AG04449 (cell line): ENCODE measurements around the gene IFFO2.

ENCODE experiments used
- CTCF ChIA-PET: fragments of 350-600 bp; formaldehyde crosslinking; extraction: SDS; loops from one replicate; lab custom pipeline; 2021; ENCODE audit warnings: antibody characterized with exemption; lab: Yijun Ruan, JAX
- POLR2A ChIA-PET: fragments of 400-600, 350-600 bp; formaldehyde crosslinking; extraction: SDS; loops from one replicate; lab custom pipeline; 2020; ENCODE audit warnings: antibody characterized with exemption, inconsistent platforms; lab: Yijun Ruan, JAX
- DNase-seq: peaks from one replicate; pipeline ENCODE4 v3.0.0-alpha.2; 2010; ENCODE audit warnings: low read depth, low spot score
- H3K4me3 ChIP-seq: 2 replicates; pipeline ENCODE4 v1.5.1; 2011; ENCODE audit warnings: low read depth, mild to moderate bottlenecking, control low read depth, low read length
- CTCF ChIP-seq: IDR thresholded peaks from one replicate; pipeline ENCODE4 v1.5.1; 2011; ENCODE audit warnings: mild to moderate bottlenecking, moderate library complexity, low read length, control low read depth, inconsistent platforms; ENCODE audit not compliant: insufficient read depth; ENCODE audit errors: missing control alignments

IFFO2 gene

GRCh38 chr1:18947570-18947969 lies 8.9 kb downstream of the IFFO2 start:
- CTCF ChIA-PET = interaction anchor here (1.4 to 12.4 kb wide), 4 partner anchors 9 to 41 kb away, joined by 3 to 179 read pairs (median 42); no protein-coding TSS in a partner anchor
- DNase-seq = no peak
- no peak for TF ChIP-seq CTCF
- no peak overlapping the region for H3K4me3 ChIP-seq
- POLR2A ChIA-PET = no interaction called here

- H3K4me3 ChIP-seq = no peak overlapping the region
These were observed 9.7 kb downstream of the IFFO2 start for GRCh38 chr1:18946550-18947381.

GRCh38 chr1:18945401-18945849 lies 11.1 kb downstream of the IFFO2 start:
- no peak for DNase-seq
- no peak overlapping the region; the same call in 1 of the 2 replicates for H3K4me3 ChIP-seq
- TF ChIP-seq CTCF = no peak
- CTCF ChIA-PET = interaction anchor here (0.9 to 5.7 kb wide), 10 partner anchors 8 to 133 kb away, joined by 3 to 56 read pairs (median 8); partner anchors contain the start of genes ALDH4A1 and IFFO2
- POLR2A ChIA-PET = interaction anchor here (1.0 to 2.0 kb wide), 3 partner anchors 11 to 42 kb away, joined by 3 to 7 read pairs (median 3); partner anchors contain the start of gene IFFO2

More at GRCh38 chr1:18946550-18947381, 9.7 kb downstream of the IFFO2 start:
- DNase-seq = no peak
- TF ChIP-seq CTCF = no peak
- ChIA-PET POLR2A (no interaction called here), CTCF (interaction anchor here (0.7 to 5.7 kb wide), 12 partner anchors 9 to 132 kb away, joined by 3 to 56 read pairs (median 3); partner anchors contain the start of gene ALDH4A1)

GRCh38 chr1:18944810-18945209 lies 11.7 kb downstream of the IFFO2 start:
- POLR2A ChIA-PET = interaction anchor here (1.0 to 2.0 kb wide), 3 partner anchors 12 to 42 kb away, joined by 3 to 7 read pairs (median 3); partner anchors contain the start of gene IFFO2
- no peak for TF ChIP-seq CTCF
- CTCF ChIA-PET = interaction anchor here (1.8 to 5.7 kb wide), 6 partner anchors 11 to 38 kb away, joined by 5 to 56 read pairs (median 16); partner anchors contain the start of gene IFFO2
- DNase-seq = no peak
- H3K4me3 ChIP-seq = no peak overlapping the region

- TF ChIP-seq CTCF = no peak
- CTCF ChIA-PET = interaction anchor here (0.8 to 5.7 kb wide), 7 partner anchors 12 to 37 kb away, joined by 3 to 56 read pairs (median 11); partner anchors contain the start of gene IFFO2
- H3K4me3 ChIP-seq = no peak overlapping the region
- POLR2A ChIA-PET = interaction anchor here (2.0 kb wide), 1 partner anchor 12 kb away, joined by 7 read pairs; the partner anchor contains the start of gene IFFO2
- no peak for DNase-seq
These were observed 12.4 kb downstream of the IFFO2 start for GRCh38 chr1:18943914-18944572.

- TF ChIP-seq CTCF = no peak
- no peak for DNase-seq
- ChIA-PET CTCF (interaction anchor here (1.0 to 5.7 kb wide), 4 partner anchors 15 to 36 kb away, joined by 3 to 56 read pairs (median 24); no protein-coding TSS in a partner anchor), POLR2A (no interaction called here)
- no peak overlapping the region for H3K4me3 ChIP-seq
These were observed 13.3 kb downstream of the IFFO2 start for GRCh38 chr1:18943162-18943561.
